NOMO-1 (cell line): ENCODE results near the gene LCN2.

ENCODE experiments used
- DNase-seq, 2 experiments: peaks; one replicate each; lab custom pipeline; 2025; ENCODE audit not compliant: unreplicated experiment in 2 of 2; lab: John Stamatoyannopoulos, UW

LCN2 gene

GRCh38 chr9:128190516-128191405, 41.5 kb downstream of the LCN2 start:
- peak; percentile 24 to 40 for DNase-seq

GRCh38 chr9:128191406-128192046, 42.3 kb downstream of the LCN2 start, which contains the start of gene CIZ1:
TSS of gene CIZ1 (minus strand) at chr9:128191572. CDS start at chr9:128190857, 715 bp downstream.
- DNase-seq = peak; percentile 69 to 81

GRCh38 chr9:128192601-128193371, 43.5 kb downstream of the LCN2 start:
- peak; percentile 69 to 75 for DNase-seq

DNA sequence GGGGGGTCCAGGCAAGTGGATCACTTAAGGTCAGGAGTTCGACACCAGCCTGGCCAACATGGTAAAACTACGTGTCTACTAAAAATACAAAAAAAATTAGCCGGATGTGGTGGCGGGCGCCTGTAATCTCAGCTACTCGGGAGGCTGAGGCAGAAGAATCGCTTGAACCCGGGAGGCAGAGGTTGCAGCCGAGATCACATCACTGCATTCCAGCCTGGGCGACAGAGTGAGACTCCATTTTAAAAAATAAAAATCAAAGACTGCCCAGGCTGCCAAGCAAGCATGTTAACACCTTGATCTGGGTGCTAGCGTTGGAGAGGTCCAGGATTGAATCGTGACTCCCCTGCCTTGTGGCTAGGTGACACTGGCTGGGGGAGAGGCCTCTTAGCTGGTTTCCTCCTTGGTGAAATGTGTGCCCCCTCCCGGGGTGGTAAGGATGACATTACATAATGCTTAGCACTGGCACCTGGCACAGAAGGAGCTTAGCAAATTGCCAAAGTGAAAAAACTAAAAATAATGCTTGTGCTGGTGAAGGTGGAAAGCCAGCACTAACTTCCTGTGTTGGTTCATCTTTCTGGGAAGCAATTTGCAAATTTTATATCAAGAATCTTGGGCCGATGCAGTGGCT, 44.3 kb downstream of the LCN2 start:
- DNase-seq = no peak

GRCh38 chr9:128201441-128202369, 52.5 kb downstream of the LCN2 start:
- DNase-seq = no peak

GRCh38 chr9:128202648-128203023, 53.4 kb downstream of the LCN2 start:
- DNase-seq = no peak
